IMR-90 (cell line): ENCODE results near the gene CAMK4. TPM values are rescaled to one million over a fixed set of nuclear protein-coding genes. Genes with fewer than 3 reads are reported as not detected.

ENCODE experiments used
- ATAC-seq: fragments of 200-7000 bp; cut with Tn5 transposase; 2 replicates; pipeline ENCODE4 v1.9.1; 2020; ENCODE audit warnings: low read depth, mild to moderate bottlenecking, moderate library complexity
- BruUV-seq: library from RNA; stranded (reverse); fragments of 400-500 nt; replicated peaks from 2 replicates; lab custom pipeline; 2021; lab: Mats Ljungman, UMichigan
- CTCF ChIA-PET: fragments of 300-600 bp; formaldehyde crosslinking; extraction: SDS; loops from one replicate; lab custom pipeline; 2021; ENCODE audit warnings: antibody characterized with exemption; lab: Yijun Ruan, JAX
- POLR2A ChIA-PET: fragments of 300-600 bp; sonication (Branson Sonifier 250); formaldehyde crosslinking; loops from one replicate; lab custom pipeline; 2022; ENCODE audit warnings: antibody characterized with exemption; ENCODE audit not compliant: unreplicated experiment; lab: Charles Lee
- DNase-seq: peaks from one replicate; pipeline ENCODE4 v3.0.0; 2013
- H2AFZ ChIP-seq: replicated peaks from 2 replicates; pipeline ENCODE3; 2013; ENCODE audit warnings: low read length, mild to moderate bottlenecking; ENCODE audit not compliant: poor library complexity
- H2AK5ac ChIP-seq: 2 replicates; pipeline ENCODE4 v1.6.1; 2013; ENCODE audit warnings: low read depth, low read length, inconsistent platforms
- H2AK9ac ChIP-seq: replicated peaks from 2 replicates; pipeline ENCODE3; 2013; ENCODE audit warnings: mild to moderate bottlenecking, low read depth, low read length, moderate library complexity; ENCODE audit not compliant: poor library complexity
- H2BK120ac ChIP-seq: 2 replicates; pipeline ENCODE4 v1.6.1; 2013; ENCODE audit warnings: low read depth, low read length, inconsistent platforms
- H2BK15ac ChIP-seq: 3 replicates; pipeline ENCODE4 v1.6.1; 2013; ENCODE audit warnings: low read depth, low read length, inconsistent platforms
- H2BK20ac ChIP-seq: 2 replicates; pipeline ENCODE4 v1.6.1; 2013; ENCODE audit warnings: low read depth, mild to moderate bottlenecking, inconsistent platforms, low read length, moderate library complexity
- H2BK5ac ChIP-seq: 2 replicates; pipeline ENCODE4 v1.6.1; 2013; ENCODE audit warnings: mild to moderate bottlenecking, low read depth, low read length, inconsistent platforms; ENCODE audit not compliant: poor library complexity, severe bottlenecking
- H3K14ac ChIP-seq: replicated peaks from 2 replicates; pipeline ENCODE4 v1.6.1; 2013; ENCODE audit warnings: low read depth, low read length, inconsistent platforms
- H3K18ac ChIP-seq: 2 replicates; pipeline ENCODE4 v1.6.1; 2013; ENCODE audit warnings: low read depth, low read length, control low read depth
- H3K23ac ChIP-seq: 2 replicates; pipeline ENCODE4 v1.6.1; 2013; ENCODE audit warnings: low read depth, low read length, inconsistent platforms
- H3K27ac ChIP-seq: 2 replicates; pipeline ENCODE4 v1.5.1; 2013; ENCODE audit warnings: mild to moderate bottlenecking, control low read depth, low read length; ENCODE audit not compliant: insufficient read depth
- H3K27me3 ChIP-seq: 2 replicates; pipeline ENCODE4 v1.6.1; 2013; ENCODE audit warnings: low read length; ENCODE audit not compliant: control insufficient read depth, insufficient read depth
- H3K36me3 ChIP-seq: 2 replicates; pipeline ENCODE4 v1.6.1; 2013; ENCODE audit warnings: low read length, mixed read lengths; ENCODE audit not compliant: control insufficient read depth, insufficient read depth
- H3K4ac ChIP-seq: 2 replicates; pipeline ENCODE4 v1.6.1; 2013; ENCODE audit warnings: low read depth, low read length, inconsistent platforms
- H3K4me1 ChIP-seq: 2 replicates; pipeline ENCODE4 v1.6.1; 2013; ENCODE audit warnings: low read length, mixed read lengths; ENCODE audit not compliant: control insufficient read depth, insufficient read depth
- H3K4me2 ChIP-seq: 2 replicates; pipeline ENCODE4 v1.6.1; 2013; ENCODE audit warnings: low read depth, mild to moderate bottlenecking, control low read depth, low read length, moderate library complexity
- H3K4me3 ChIP-seq: 2 replicates; pipeline ENCODE4 v1.5.1; 2013; ENCODE audit warnings: low read depth, mild to moderate bottlenecking, control low read depth, low read length, moderate library complexity; ENCODE audit not compliant: insufficient read depth
- H3K56ac ChIP-seq: 2 replicates; pipeline ENCODE4 v1.6.1; 2013; ENCODE audit warnings: low read length, inconsistent platforms; ENCODE audit not compliant: insufficient read depth; ENCODE audit errors: extremely low read depth
- H3K79me1 ChIP-seq, 2 experiments: 2 replicates each; pipeline ENCODE4 v1.6.1; 2013; ENCODE audit warnings: low read length in 2 of 2, inconsistent platforms in 1 of 2, low read depth in 1 of 2
- H3K9ac ChIP-seq: 2 replicates; pipeline ENCODE4 v1.6.1; 2013; ENCODE audit warnings: low read depth, low read length, control low read depth
- H3K9me1 ChIP-seq: 2 replicates; pipeline ENCODE4 v1.6.1; 2013; ENCODE audit warnings: low read length, inconsistent platforms; ENCODE audit not compliant: insufficient read depth
- H3K9me3 ChIP-seq: 2 replicates; pipeline ENCODE4 v1.6.1; 2013; ENCODE audit warnings: low read length; ENCODE audit not compliant: control insufficient read depth, insufficient read depth
- H4K20me1 ChIP-seq: 2 replicates; pipeline ENCODE4 v1.6.1; 2013; ENCODE audit warnings: low read length, inconsistent platforms; ENCODE audit not compliant: insufficient read depth
- H4K5ac ChIP-seq: 2 replicates; pipeline ENCODE4 v1.6.1; 2013; ENCODE audit warnings: mild to moderate bottlenecking, low read depth, low read length, control low read depth
- H4K8ac ChIP-seq, 2 experiments: 2 replicates each; pipeline ENCODE4 v1.6.1; 2013; ENCODE audit warnings: low read depth in 2 of 2, low read length in 2 of 2, control low read depth in 1 of 2, inconsistent platforms in 1 of 2
- H4K91ac ChIP-seq: 2 replicates; pipeline ENCODE4 v1.6.1; 2013; ENCODE audit warnings: low read depth, low read length, inconsistent platforms; ENCODE audit not compliant: insufficient read depth
- CHD1 ChIP-seq: IDR thresholded peaks from 2 replicates; pipeline ENCODE4 v1.6.1; 2012; ENCODE audit warnings: low read depth, low read length, improper control_type of control experiment
- FOS ChIP-seq: fragments of 150-350 bp; IDR thresholded peaks from 2 replicates; pipeline ENCODE4 v1.6.1; 2016; ENCODE audit warnings: low read depth, low read length
- MAFK ChIP-seq: IDR thresholded peaks from 2 replicates; pipeline ENCODE4 v1.6.1; 2012; ENCODE audit warnings: low read depth, low read length, improper control_type of control experiment
- NFE2L2 ChIP-seq: fragments of 150-350 bp; IDR thresholded peaks from 2 replicates; pipeline ENCODE4 v1.6.1; 2016; ENCODE audit warnings: low read depth, mild to moderate bottlenecking, low read length
- RCOR1 ChIP-seq: IDR thresholded peaks from 2 replicates; pipeline ENCODE4 v1.6.1; 2012; ENCODE audit warnings: mild to moderate bottlenecking, low read length, improper control_type of control experiment; ENCODE audit not compliant: insufficient replicate concordance
- WGBS, 2 experiments: methylation state at CpG; one replicate each; pipeline versions ENCODE4 v1.1.5 to v1.1.7; 2013; ENCODE audit warnings: missing lambda C conversion rate in 2 of 2; ENCODE audit not compliant: insufficient read length in 1 of 2; ENCODE audit errors: extremely low coverage in 2 of 2; 5-methylcytosine and 5-hydroxymethylcytosine counted together
- dilution Hi-C: fragments of 300-500 bp; cut with HindIII; formaldehyde crosslinking; loops from one replicate; pipeline ENCODE4 v1.14.3; 2018; ENCODE audit warnings: low sequenced_read_pairs; ENCODE audit not compliant: unreplicated experiment
- in situ Hi-C: fragments of 300-500 bp; cut with MboI; formaldehyde crosslinking; loops from 3 replicates; pipeline ENCODE4 v1.14.3; 2019; ENCODE audit warnings: low sequenced_read_pairs, inconsistent platforms, mixed read lengths
- intact Hi-C: fragments of 100-400 bp; cut with micrococcal nuclease; formaldehyde crosslinking; loops from 2 replicates; pipeline ENCODE4 v1.10.0; 2022
- polyA plus RNA-seq, 3 experiments: library from polyadenylated mRNA; depleted of rRNA; stranded (reverse); fragments of >200 nt; gene quantifications; 2 replicates each; pipeline ENCODE4 v1.2.3, GENCODE V29; 2012; ENCODE audit warnings: low replicate concordance in 1 of 3
- total RNA-seq: library from RNA; depleted of rRNA; stranded (reverse); fragments of >200 nt; gene quantifications from 2 replicates; pipeline ENCODE4 v1.2.3, GENCODE V29; 2012

Gene CAMK4
- total and polyA plus RNA-seq, 2 of the 4 experiments (the other 2 are of a cell fraction), result 3.7 to 4.8 TPM

DNA sequence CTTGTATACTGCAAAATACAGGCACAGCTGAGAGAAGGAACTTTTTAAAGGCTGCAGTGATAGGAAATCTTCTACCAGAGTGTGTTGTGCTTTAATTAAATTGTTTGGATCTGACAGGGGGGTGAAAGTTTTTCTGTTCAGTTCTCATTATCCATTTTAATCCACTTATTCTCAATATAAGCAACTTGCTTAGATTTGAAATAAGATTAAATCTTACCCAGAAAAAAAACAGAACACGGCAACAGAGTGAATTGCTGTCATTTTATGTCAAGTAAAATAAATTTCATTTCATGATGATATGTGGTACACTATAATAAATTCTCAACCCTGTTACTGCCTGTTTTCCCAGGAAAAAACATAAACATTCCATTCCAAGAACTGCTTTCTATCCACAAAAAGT, 37.1 kb upstream of the CAMK4 start:
- no peak overlapping the region for H3K18ac ChIP-seq
- dilution Hi-C loops, result no loop called here
- H3K9ac ChIP-seq, result no peak overlapping the region
- H4K8ac ChIP-seq, result no peak overlapping the region
- intact Hi-C loops, result no loop called here
- H2BK120ac ChIP-seq, result no peak overlapping the region
- in situ Hi-C loops, result no loop called here
- H2AFZ ChIP-seq, result no peak overlapping the region
- BruUV-seq, result no TSS peak
- no peak overlapping the region for H2BK5ac ChIP-seq
- WGBS, 2 experiments, result no CpG with 5 or more reads among the region's 1 CpG
- no peak overlapping the region for H4K91ac ChIP-seq
- no peak overlapping the region for H2BK15ac ChIP-seq
- no peak overlapping the region for H3K27ac ChIP-seq
- H3K79me1 ChIP-seq, result no peaks in the 10 kb centered on the region
- no peak overlapping the region for H2AK5ac ChIP-seq
- H3K9me1 ChIP-seq, result no peaks in the 10 kb centered on the region
- ChIA-PET POLR2A (no interaction called here), CTCF (no interaction called here)
- TF ChIP-seq CHD1, result no peak
- no peak for TF ChIP-seq FOS
- TF ChIP-seq NFE2L2, result no peak
- no peak for TF ChIP-seq RCOR1
- no peak for TF ChIP-seq MAFK
- no peaks in the 10 kb centered on the region for H4K20me1 ChIP-seq
- ATAC-seq (no peak), DNase-seq (no peak)
- H3K27me3 ChIP-seq, result no peaks in the 10 kb centered on the region; the same call in 1 of the 2 replicates
- no peak overlapping the region for H3K4me2 ChIP-seq
- no peak overlapping the region for H4K5ac ChIP-seq
- H3K56ac ChIP-seq, result no peak overlapping the region
- no peaks in the 10 kb centered on the region for H3K36me3 ChIP-seq
- H3K4me3 ChIP-seq, result no peak overlapping the region
- H3K4me1 ChIP-seq, result no peaks in the 10 kb centered on the region
- H3K14ac ChIP-seq, result no peak overlapping the region
- H3K9me3 ChIP-seq, result no peaks in the 10 kb centered on the region
- no peak overlapping the region for H2BK20ac ChIP-seq
- H2AK9ac ChIP-seq, result no peak overlapping the region
- H3K23ac ChIP-seq, result no peak overlapping the region
- no peak overlapping the region for H3K4ac ChIP-seq
